ENCODE results near the gene CASKIN1. TPM values are rescaled to one million over a fixed set of nuclear protein-coding genes. Genes with fewer than 3 reads are reported as not detected.
"Not testable (repeated sequence)": the region's sequence is repeated elsewhere in the genome, so short reads cannot be mapped to it uniquely, and the experiment has no call there.

Gene CASKIN1
- total RNA-seq, 4 donors from 2014 or later, result 0.71 to 2.2 (median 1.3) TPM

- 15 to 47% methylated on average over 21 of the region's 22 CpGs for WGBS, 2 donors
- DNase-seq (ENCODE audit: low spot score in 2 of 2); H3K4me3 ChIP-seq (ENCODE audit: low read depth, poor library complexity, severe bottlenecking); intact Hi-C loops (cut with DNase I; ENCODE audit: low total_unique reads): not testable (repeated sequence)
Observed at GRCh38 chr16:2129890-2130447, 66.4 kb downstream of the CASKIN1 start.

- H3K4me3 ChIP-seq (ENCODE audit: low read depth, poor library complexity, severe bottlenecking); intact Hi-C loops (cut with DNase I; ENCODE audit: low total_unique reads); DNase-seq (ENCODE audit: low spot score in 2 of 2): not testable (repeated sequence)
- WGBS, 2 donors, result 47 to 54% methylated on average over 9 of the region's 11 CpGs
Observed at GRCh38 chr16:2129251-2129650, 67.2 kb downstream of the CASKIN1 start.

- DNase-seq (ENCODE audit: low spot score in 2 of 2); intact Hi-C loops (cut with DNase I; ENCODE audit: low total_unique reads); H3K4me3 ChIP-seq (ENCODE audit: low read depth, poor library complexity, severe bottlenecking): not testable (repeated sequence)
- 6 to 14% methylated on average over 3 of the region's 3 CpGs for WGBS, 2 donors
Observed at GRCh38 chr16:2127630-2128280, 68.7 kb downstream of the CASKIN1 start.

MicroRNAs encoded within 50 kb of the gene (microRNA counts, 767-probe panel; counts per million panel counts)
- microRNA hsa-miR-3180 (0 to 358 counts per million in 2 donors), microRNA hsa-miR-4516 (0 to 358 counts per million in 2 donors)

Small RNA genes lying within 50 kb of the gene (microRNA-seq; reads per million reads assigned to microRNA genes)
- gene MIR3180-5 (ENCODE audit: borderline number of aligned reads in 1 of 2, borderline replicate concordance in 2 of 2) (0 reads per million in 2 donors), gene MIR4516 (ENCODE audit: borderline number of aligned reads in 1 of 2, borderline replicate concordance in 2 of 2) (0 reads per million in 2 donors)

Other genes with a start within 250 kb of the CASKIN1 start
- gene RPL3L, start 241.9 kb downstream of the CASKIN1 start, total RNA-seq, result 1 to 10 TPM in 1 of 4 donors, not detected in 3; 1.6 TPM
- gene NDUFB10, start 237.1 kb downstream of the CASKIN1 start, total RNA-seq, result 100 to 1,000 TPM; 183 to 245 (median 217) TPM
- gene RPS2, start 231.8 kb downstream of the CASKIN1 start, total RNA-seq, result 1,000 to 10,000 TPM; 2,603 to 4,441 (median 3,196) TPM
- not detected for gene RNF151, start 229.7 kb downstream of the CASKIN1 start, total RNA-seq
- gene TBL3, start 224.6 kb downstream of the CASKIN1 start, total RNA-seq, result 100 to 1,000 TPM in 2 of 4 donors, 10 to 100 TPM in 2; 60.8 to 114 (median 83.7) TPM
- gene NOXO1, start 215.1 kb downstream of the CASKIN1 start, total RNA-seq, result 1 to 10 TPM in 1 of 4 donors, under 1 TPM in 1, not detected in 2; 0.23 to 1.2 TPM
- gene GFER, start 212.4 kb downstream of the CASKIN1 start, total RNA-seq, result 10 to 100 TPM in 3 of 4 donors, 1 to 10 TPM in 1; 9.7 to 14.4 (median 11.6) TPM
- gene SYNGR3, start 206.6 kb downstream of the CASKIN1 start, total RNA-seq, result 1 to 10 TPM in 1 of 4 donors, under 1 TPM in 2, not detected in 1; 0.72 to 1.1 (median 0.78) TPM
- 100 to 1,000 TPM in 2 of 4 donors, 10 to 100 TPM in 2; 56.1 to 117 (median 86.5) TPM for gene ZNF598, start 186.8 kb downstream of the CASKIN1 start, total RNA-seq
- gene NPW, start 176.8 kb downstream of the CASKIN1 start, total RNA-seq, result 1 to 10 TPM in 2 of 4 donors, under 1 TPM in 1, not detected in 1; 0.38 to 3.9 (median 1.6) TPM
- gene NHERF2, start 169.7 kb downstream of the CASKIN1 start, total RNA-seq, result 10 to 100 TPM; 11.9 to 30.6 (median 27.3) TPM
- gene NTHL1, start 148.8 kb downstream of the CASKIN1 start, total RNA-seq, result 10 to 100 TPM in 3 of 4 donors, 1 to 10 TPM in 1; 5.8 to 29.9 (median 21.5) TPM
- 100 to 1,000 TPM in 1 of 4 donors, 10 to 100 TPM in 3; 56.7 to 130 (median 65.1) TPM for gene TSC2, start 148.6 kb downstream of the CASKIN1 start, total RNA-seq
- gene PKD1, start 60.7 kb downstream of the CASKIN1 start, total RNA-seq, result 100 to 1,000 TPM; 125 to 266 (median 192) TPM
- 1 to 10 TPM in 3 of 4 donors, not detected in 1; 1.6 to 2.9 (median 2.0) TPM for gene RAB26, start 48.0 kb downstream of the CASKIN1 start, total RNA-seq
- 10 to 100 TPM; 60.8 to 74.8 (median 68.9) TPM for gene TRAF7, start 40.8 kb downstream of the CASKIN1 start, total RNA-seq
- gene MLST8, start 8.8 kb upstream of the CASKIN1 start, total RNA-seq, result 10 to 100 TPM; 43.8 to 69.4 (median 54.9) TPM
- gene BRICD5, start 14.3 kb upstream of the CASKIN1 start, total RNA-seq, result 1 to 10 TPM; 2.3 to 6.2 (median 2.5) TPM
- 10 to 100 TPM in 3 of 4 donors, 1 to 10 TPM in 1; 9.6 to 19.4 (median 12.8) TPM for gene PGP, start 18.2 kb upstream of the CASKIN1 start, total RNA-seq
- 10 to 100 TPM; 50.3 to 85.8 (median 57.4) TPM for gene E4F1, start 27.0 kb upstream of the CASKIN1 start, total RNA-seq
- gene DNASE1L2, start 39.8 kb upstream of the CASKIN1 start, total RNA-seq, result 10 to 100 TPM; 39.8 to 93.3 (median 55.0) TPM
- gene ECI1, start 55.0 kb upstream of the CASKIN1 start, total RNA-seq, result 10 to 100 TPM; 37.1 to 69.9 (median 54.5) TPM
- gene RNPS1, start 71.5 kb upstream of the CASKIN1 start, total RNA-seq, result 100 to 1,000 TPM; 127 to 132 (median 128) TPM
- 10 to 100 TPM in 1 of 4 donors, 1 to 10 TPM in 3; 5.4 to 10.3 (median 9.5) TPM for gene ABCA3, start 144.1 kb upstream of the CASKIN1 start, total RNA-seq
- gene CCNF, start 232.8 kb upstream of the CASKIN1 start, total RNA-seq, result 10 to 100 TPM in 3 of 4 donors, 1 to 10 TPM in 1; 5.6 to 17.7 (median 11.3) TPM

Measured in lower leg skin (tissue), 4 donors.